GM12875 (cell line): ENCODE results near the gene RHBDD3.
"Not testable (repeated sequence)": the region's sequence is repeated elsewhere in the genome, so short reads cannot be mapped to it uniquely, and the experiment has no call there.

Experiments used
- H3K4me3 ChIP-seq: one replicate; pipeline ENCODE4 v1.5.1; 2011; ENCODE audit warnings: low read depth, low read length, control low read depth
- TF ChIP-seq, protein P1 (sequence below): IDR thresholded peaks from 2 replicates; pipeline ENCODE4 v1.5.1; 2011; ENCODE audit warnings: low read depth, mild to moderate bottlenecking, control low read depth, inconsistent platforms, low read length, moderate library complexity, borderline replicate concordance; ENCODE audit not compliant: insufficient read depth

The RHBDD3 gene

DNA sequence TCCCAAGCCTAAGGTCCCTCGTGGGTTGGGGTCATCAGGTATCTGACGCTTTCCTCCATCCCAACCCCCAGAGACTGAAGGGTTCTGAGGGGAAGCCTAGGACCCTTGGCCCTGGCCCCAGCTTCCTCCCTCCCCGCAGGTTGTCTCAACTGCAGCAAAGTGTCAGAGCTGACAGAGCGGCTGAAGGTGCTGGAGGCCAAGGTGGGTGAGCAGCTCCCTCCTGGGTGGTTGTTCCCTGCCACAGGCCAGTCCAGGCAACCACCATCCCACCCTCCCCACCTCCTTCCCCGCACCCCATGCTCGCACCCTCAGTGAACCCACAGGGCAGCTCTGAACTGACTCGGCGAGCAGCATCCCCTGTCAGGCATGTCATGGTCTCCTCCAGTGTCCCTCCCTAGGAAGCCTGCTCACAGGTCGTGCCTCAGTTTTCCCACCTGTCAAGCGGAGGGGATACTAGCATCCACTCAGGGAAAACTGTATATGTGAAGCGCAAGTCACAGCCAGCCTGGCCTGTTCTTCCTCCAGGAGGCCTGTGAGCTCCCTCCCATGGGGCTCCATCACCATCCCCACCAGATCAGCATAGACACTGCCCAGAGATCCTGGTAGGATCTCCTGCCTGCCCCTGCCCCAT is 41.3 kb downstream of the RHBDD3 start:
- TF ChIP-seq, protein P1, sequence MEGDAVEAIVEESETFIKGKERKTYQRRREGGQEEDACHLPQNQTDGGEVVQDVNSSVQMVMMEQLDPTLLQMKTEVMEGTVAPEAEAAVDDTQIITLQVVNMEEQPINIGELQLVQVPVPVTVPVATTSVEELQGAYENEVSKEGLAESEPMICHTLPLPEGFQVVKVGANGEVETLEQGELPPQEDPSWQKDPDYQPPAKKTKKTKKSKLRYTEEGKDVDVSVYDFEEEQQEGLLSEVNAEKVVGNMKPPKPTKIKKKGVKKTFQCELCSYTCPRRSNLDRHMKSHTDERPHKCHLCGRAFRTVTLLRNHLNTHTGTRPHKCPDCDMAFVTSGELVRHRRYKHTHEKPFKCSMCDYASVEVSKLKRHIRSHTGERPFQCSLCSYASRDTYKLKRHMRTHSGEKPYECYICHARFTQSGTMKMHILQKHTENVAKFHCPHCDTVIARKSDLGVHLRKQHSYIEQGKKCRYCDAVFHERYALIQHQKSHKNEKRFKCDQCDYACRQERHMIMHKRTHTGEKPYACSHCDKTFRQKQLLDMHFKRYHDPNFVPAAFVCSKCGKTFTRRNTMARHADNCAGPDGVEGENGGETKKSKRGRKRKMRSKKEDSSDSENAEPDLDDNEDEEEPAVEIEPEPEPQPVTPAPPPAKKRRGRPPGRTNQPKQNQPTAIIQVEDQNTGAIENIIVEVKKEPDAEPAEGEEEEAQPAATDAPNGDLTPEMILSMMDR: no peak
- H3K4me3 ChIP-seq: no peak overlapping the region

DNA sequence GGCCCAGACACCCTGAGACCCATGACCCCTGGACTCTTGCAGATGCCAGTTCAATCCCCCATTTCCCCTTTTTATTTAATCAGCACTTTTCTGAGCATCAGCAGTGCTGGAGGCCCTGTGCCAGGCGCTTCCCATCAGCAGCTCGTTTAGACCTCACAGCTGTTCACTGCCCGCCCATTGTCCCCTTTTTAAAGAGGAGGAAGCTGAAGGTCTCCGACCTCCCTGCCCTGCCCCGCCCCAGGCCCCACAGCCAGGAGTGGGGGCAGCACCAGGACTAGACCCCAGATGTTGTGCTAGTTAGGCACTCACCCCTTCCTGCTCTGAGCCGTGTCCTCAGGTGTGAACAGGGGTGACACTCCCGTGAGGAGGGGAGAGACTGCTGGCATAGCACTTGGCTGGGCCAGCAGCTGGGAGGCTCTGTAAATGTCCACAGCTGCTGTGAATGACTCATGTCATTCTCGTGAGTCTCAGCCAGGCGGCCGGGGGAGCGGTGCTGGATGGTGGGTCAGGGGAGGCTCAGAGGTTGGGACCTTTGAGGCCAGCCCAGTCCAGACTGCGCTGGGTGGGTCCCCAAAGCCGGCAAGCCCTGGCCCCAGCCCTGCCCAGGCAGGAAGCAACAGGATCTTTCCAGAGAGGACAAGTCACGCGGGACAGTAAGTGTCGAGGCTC is 42.2 kb downstream of the RHBDD3 start:
- no peak overlapping the region for H3K4me3 ChIP-seq
- TF ChIP-seq, protein P1: no peak

DNA sequence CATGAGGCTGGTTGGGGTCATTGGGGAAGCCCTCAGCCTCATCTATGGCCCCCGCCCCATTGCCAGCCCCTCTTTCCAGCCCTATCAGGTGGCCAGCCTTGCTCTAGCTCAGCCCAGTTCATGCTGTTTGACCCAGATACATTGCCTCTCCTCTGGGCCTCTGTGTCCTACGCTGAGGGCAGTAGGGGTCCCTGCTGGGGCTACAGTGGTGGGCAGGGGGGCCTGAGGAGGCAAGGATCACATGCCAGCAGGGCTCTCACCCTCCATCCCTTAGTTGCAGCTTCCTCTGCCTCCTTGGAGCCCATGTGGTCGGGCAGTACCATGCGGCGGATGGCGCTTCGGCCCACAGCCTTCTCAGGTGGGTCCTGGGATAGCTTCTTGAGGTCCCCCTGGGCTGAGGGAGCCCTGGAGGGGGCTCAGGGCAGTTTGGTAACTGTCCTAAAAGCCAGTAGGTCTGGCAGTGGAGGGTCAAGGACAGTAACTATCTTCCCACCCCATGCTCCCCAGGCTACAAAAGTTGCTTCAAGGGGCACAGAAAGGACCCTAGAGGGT is 42.8 kb downstream of the RHBDD3 start:
- TF ChIP-seq, protein P1: no peak
- no peak overlapping the region for H3K4me3 ChIP-seq

DNA sequence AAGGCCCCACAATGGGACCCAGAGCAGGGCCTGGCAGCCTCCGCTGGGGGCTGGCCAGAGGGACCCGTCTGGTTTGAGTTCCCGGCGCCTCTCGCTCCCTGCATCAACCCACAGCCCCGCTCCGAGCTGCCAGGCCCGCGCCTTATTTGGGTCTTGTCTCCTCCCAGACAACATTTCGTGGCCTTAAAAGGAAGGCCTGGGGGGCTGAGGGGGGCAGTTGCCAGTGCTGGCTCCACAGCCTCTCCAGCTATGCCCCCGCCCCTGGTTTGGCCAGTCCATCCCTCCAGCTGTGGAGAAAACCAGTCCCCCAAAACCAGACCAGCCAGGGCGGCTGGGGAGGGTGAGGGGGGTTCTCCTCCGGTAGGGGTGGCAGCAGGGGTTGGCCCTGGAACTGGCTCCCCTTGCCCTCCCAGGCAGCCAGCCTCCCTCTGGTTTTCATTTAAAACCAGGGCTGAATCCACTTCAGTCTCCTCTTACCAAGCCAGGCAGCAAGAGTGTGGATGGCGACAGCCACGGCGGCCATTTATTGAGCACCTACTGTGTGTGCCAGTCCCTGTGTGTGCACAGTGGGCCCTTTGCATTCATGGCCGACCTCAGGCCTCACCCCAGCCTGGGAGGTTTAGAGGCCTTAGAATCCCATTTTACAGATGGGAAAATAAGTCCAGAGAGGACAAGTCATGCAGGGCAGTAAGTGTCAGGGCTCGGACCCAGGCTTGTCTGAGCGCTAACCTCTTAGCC is 43.5 kb downstream of the RHBDD3 start:
- no peak overlapping the region for H3K4me3 ChIP-seq
- TF ChIP-seq, protein P1: no peak

DNA sequence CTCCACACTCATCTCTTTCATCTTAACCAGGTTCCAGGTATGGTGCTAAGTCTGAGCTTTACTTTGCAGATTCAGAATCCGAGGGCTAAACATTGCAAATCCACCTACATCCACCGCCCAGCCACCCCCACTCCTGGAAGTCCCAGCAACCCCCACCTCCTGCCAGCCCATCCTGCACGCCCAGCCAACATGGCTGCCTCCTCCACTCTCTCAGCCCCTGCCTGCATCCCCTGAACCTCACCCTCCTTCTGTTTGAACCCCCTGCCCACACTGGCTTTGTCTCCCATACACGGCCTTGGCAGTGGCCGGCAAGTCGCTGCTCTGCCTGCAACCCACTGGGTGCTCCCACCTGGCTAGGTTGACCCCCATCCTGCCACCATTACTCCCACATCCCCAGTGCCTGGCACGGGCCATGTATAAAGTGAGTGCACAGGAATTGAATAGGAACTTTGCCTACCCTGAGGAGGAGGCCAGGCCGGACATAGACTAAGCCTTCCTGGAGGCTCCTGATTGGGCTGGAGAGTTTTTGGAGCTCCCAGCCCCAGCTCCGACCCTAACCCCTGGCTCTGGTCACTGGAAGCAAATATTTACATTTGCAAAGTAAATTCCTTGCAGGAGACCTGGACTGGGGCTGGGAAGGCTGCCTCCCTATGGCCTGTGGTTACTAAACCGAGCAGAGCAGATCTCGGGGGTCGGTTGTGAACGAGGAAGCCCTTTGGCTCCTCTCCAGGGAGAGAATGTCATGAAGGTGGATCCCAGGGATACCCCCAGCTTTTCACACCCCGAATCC is 47.7 kb downstream of the RHBDD3 start:
- H3K4me3 ChIP-seq: no peak overlapping the region
- TF ChIP-seq, protein P1: no peak

DNA sequence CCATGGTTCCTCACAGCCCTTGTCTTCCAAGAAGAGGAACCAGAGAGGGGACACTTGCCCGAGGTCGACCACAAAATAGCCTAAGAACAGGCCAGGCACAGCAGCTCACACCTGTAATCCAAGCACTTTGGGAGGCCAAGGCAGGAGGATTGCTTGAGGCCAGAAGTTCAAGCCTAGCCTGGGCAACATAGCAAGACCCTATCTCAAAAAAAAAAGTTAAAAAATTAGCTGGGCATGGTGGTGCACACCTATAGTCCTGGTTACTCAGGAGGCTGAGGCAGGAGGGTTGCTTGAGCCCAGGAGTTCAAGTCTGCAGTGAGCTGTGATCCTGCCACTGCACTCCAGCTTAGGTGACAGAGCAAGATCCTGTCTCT is 48.4 kb downstream of the RHBDD3 start:
- not testable (repeated sequence) for H3K4me3 ChIP-seq
